A549 (cell line): Measurements from ENCODE around the gene CDC42EP1. TPM values are rescaled to one million over a fixed set of nuclear protein-coding genes. Genes with fewer than 3 reads are reported as not detected.
"Not testable (repeated sequence)": the region's sequence is repeated elsewhere in the genome, so short reads cannot be mapped to it uniquely, and the experiment has no call there.

Source experiments
- ATAC-seq, 2 experiments: fragments of 200-7000 bp in 1 of 2; fragments of >200 bp in 1 of 2; cut with Nextera tagmentation in 1 of 2; cut with Tn5 transposase in 1 of 2; 3 replicates each; pipeline versions ENCODE4 v1.8.0 to v1.9.1; 2018 to 2020; ENCODE audit warnings: mild to moderate bottlenecking in 1 of 2, moderate library complexity in 1 of 2
- CTCF ChIA-PET: fragments of 300-600 bp; sonication (Branson Sonifier 250); formaldehyde crosslinking; extraction: SDS; loops from one replicate; lab custom pipeline; 2021; ENCODE audit warnings: antibody characterized with exemption, inconsistent platforms; lab: Yijun Ruan, JAX
- POLR2A ChIA-PET: fragments of 350-600 bp; formaldehyde crosslinking; extraction: SDS; loops from one replicate; lab custom pipeline; 2021; ENCODE audit warnings: antibody characterized with exemption, inconsistent platforms; lab: Yijun Ruan, JAX
- DNase-seq, 2 experiments: peaks; one replicate each; pipeline versions ENCODE4 v3.0.0 to v3.0.0-alpha.2; 2011 to 2016; ENCODE audit warnings: low read depth in 1 of 2, low spot score in 1 of 2
- FAIRE-seq: peaks from 2 replicates; lab custom pipeline; 2011; peaks lifted over from hg19 to GRCh38; lab: Jason Lieb, UNC
- H3K27ac ChIP-seq, 2 experiments: fragments of >200 bp; sonication (Bioruptor Twin); formaldehyde crosslinking; 3 replicates each; pipeline ENCODE4 v1.5.1; 2016 to 2017
- H3K4me1 ChIP-seq: fragments of >200 bp; sonication (Bioruptor Twin); formaldehyde crosslinking; 3 replicates; pipeline ENCODE4 v1.6.1; 2016
- H3K4me2 ChIP-seq: fragments of >200 bp; sonication (Bioruptor Twin); formaldehyde crosslinking; 3 replicates; pipeline ENCODE4 v1.6.1; 2016
- H3K4me3 ChIP-seq: fragments of >200 bp; sonication (Bioruptor Twin); formaldehyde crosslinking; 3 replicates; pipeline ENCODE4 v1.5.1; 2016
- H3K9me3 ChIP-seq: fragments of >200 bp; sonication (Bioruptor Twin); formaldehyde crosslinking; 3 replicates; pipeline ENCODE4 v1.6.1; 2016
- ATOH8 ChIP-seq: fragments of 250-450 bp; sonication (Bioruptor Pico); IDR thresholded peaks from 2 replicates; pipeline ENCODE4 v1.5.0; 2020; ENCODE audit warnings: low read depth, mild to moderate bottlenecking, moderate library complexity
- BHLHE40 ChIP-seq: IDR thresholded peaks from 2 replicates; pipeline ENCODE4 v1.6.1; 2012; ENCODE audit warnings: low read depth, low read length, inconsistent platforms
- CHD2 ChIP-seq: fragments of 150-350 bp; IDR thresholded peaks from 2 replicates; pipeline ENCODE4 v1.6.1; 2014; ENCODE audit warnings: low read length; ENCODE audit not compliant: partially characterized antibody
- CHD4 ChIP-seq: fragments of 200-600 bp; sonication (generic); IDR thresholded peaks from 2 replicates; pipeline ENCODE4 v1.6.1; 2016; ENCODE audit warnings: antibody characterized with exemption, mild to moderate bottlenecking, borderline replicate concordance
- CTCF ChIP-seq: fragments of >200 bp; sonication (Bioruptor Twin); formaldehyde crosslinking; IDR thresholded peaks from 3 replicates; pipeline ENCODE4 v1.5.1; 2016
- FOSL2 ChIP-seq, 2 experiments: fragments of 450-650 bp in 1 of 2; fragments of >200 bp in 1 of 2; sonication (Bioruptor Twin) in 1 of 2; formaldehyde crosslinking; IDR thresholded peaks; 2 replicates each; pipeline versions ENCODE4 v1.5.0 to v1.6.1; 2016 to 2020; ENCODE audit warnings: mild to moderate bottlenecking in 1 of 2, moderate library complexity in 1 of 2
- HES2 ChIP-seq: fragments of >200 bp; sonication (Bioruptor Twin); formaldehyde crosslinking; IDR thresholded peaks from 2 replicates; pipeline ENCODE4 v1.6.1; 2016
- HMGXB4 ChIP-seq: fragments of 250-450 bp; sonication (Bioruptor Pico); IDR thresholded peaks from 2 replicates; pipeline ENCODE4 v1.5.0; 2021; ENCODE audit warnings: mild to moderate bottlenecking, moderate library complexity, borderline replicate concordance
- HOXB13 ChIP-seq: fragments of 250-450 bp; sonication (Bioruptor Pico); IDR thresholded peaks from 2 replicates; pipeline ENCODE4 v1.5.0; 2020; ENCODE audit warnings: low read depth, mild to moderate bottlenecking, moderate library complexity
- JUN ChIP-seq, 2 experiments: fragments of >200 bp; sonication (Bioruptor Twin); formaldehyde crosslinking; IDR thresholded peaks; 2 replicates in 1 of 2; 3 replicates in 1 of 2; pipeline ENCODE4 v1.6.1; 2016 to 2017
- KDM1A ChIP-seq: fragments of 200-600 bp; sonication (generic); IDR thresholded peaks from 2 replicates; pipeline ENCODE4 v1.6.1; 2016; ENCODE audit warnings: low read depth, mild to moderate bottlenecking
- KDM5A ChIP-seq: fragments of 200-600 bp; sonication (generic); IDR thresholded peaks from 2 replicates; pipeline ENCODE4 v1.6.1; 2016; ENCODE audit warnings: antibody characterized with exemption, mild to moderate bottlenecking
- MAZ ChIP-seq: fragments of 150-350 bp; IDR thresholded peaks from 2 replicates; pipeline ENCODE4 v1.6.1; 2014; ENCODE audit warnings: antibody characterized with exemption, low read depth, low read length, borderline replicate concordance
- MYC ChIP-seq: IDR thresholded peaks from 2 replicates; pipeline ENCODE4 v1.6.1; 2012; ENCODE audit warnings: mild to moderate bottlenecking, inconsistent platforms, low read length, improper control_type of control experiment, borderline replicate concordance
- POLR2A ChIP-seq: IDR thresholded peaks from 2 replicates; pipeline ENCODE4 v1.6.1; 2012; ENCODE audit warnings: mild to moderate bottlenecking, low read length
- POLR2AphosphoS2 ChIP-seq: conservative IDR thresholded peaks from 2 replicates; pipeline ENCODE4 v1.6.1; 2012; ENCODE audit warnings: low read length, improper control_type of control experiment, inconsistent platforms
- RCOR1 ChIP-seq: fragments of 150-350 bp; IDR thresholded peaks from 2 replicates; pipeline ENCODE4 v1.6.1; 2014; ENCODE audit warnings: antibody characterized with exemption, low read length, low read depth
- RNF2 ChIP-seq: fragments of 200-600 bp; sonication (generic); IDR thresholded peaks from 2 replicates; pipeline ENCODE4 v1.6.1; 2016; ENCODE audit warnings: low read depth, mild to moderate bottlenecking, antibody characterized with exemption, moderate library complexity, borderline replicate concordance
- SMC3 ChIP-seq: fragments of >200 bp; sonication (Bioruptor Twin); formaldehyde crosslinking; IDR thresholded peaks from 3 replicates; pipeline ENCODE4 v1.6.1; 2018; ENCODE audit warnings: inconsistent platforms
- ZFP36 ChIP-seq: fragments of 450-650 bp; IDR thresholded peaks from 2 replicates; pipeline ENCODE4 v1.6.1; 2014; ENCODE audit warnings: borderline replicate concordance; ENCODE audit not compliant: partially characterized antibody
- ZSCAN20 ChIP-seq: fragments of 250-450 bp; sonication (Bioruptor Pico); IDR thresholded peaks from 2 replicates; pipeline ENCODE4 v1.8.0; 2022; ENCODE audit warnings: mild to moderate bottlenecking, moderate library complexity
- WGBS: methylation state at CpG from one replicate; pipeline ENCODE4 v1.1.6; 2017; ENCODE audit errors: missing lambda C conversion rate; 5-methylcytosine and 5-hydroxymethylcytosine counted together
- polyA plus RNA-seq, 4 experiments: library from polyadenylated mRNA; depleted of rRNA in 3 of 4; stranded (reverse); fragments of >200 nt; fragmentation: RNase III in 1 of 4; extraction: RNeasy Plus Mini Kit Qiagen cat#74134 plus additional on column Dnase treatment in 1 of 4; gene quantifications; 2 replicates in 3 of 4; 3 replicates in 1 of 4; pipeline ENCODE4 v1.2.3, GENCODE V29; 2011 to 2017

CDC42EP1 gene
- polyA plus RNA-seq, 2 of the 4 experiments (the other 2 are of a cell fraction) = 16.0 to 20.2 TPM

- Histone ChIP-seq H3K9me3 (no peaks in the 10 kb centered on the region), H3K27ac (no peak overlapping the region), H3K4me2 (no peak overlapping the region), H3K4me3 (no peak overlapping the region), H3K4me1 (no peaks in the 10 kb centered on the region)
- no peak for FAIRE-seq
- WGBS = 63% methylated on average over 9 of the region's 11 CpGs
- POLR2A ChIA-PET = no interaction called here
- TF ChIP-seq CHD4 = no peak
- no peak for TF ChIP-seq RNF2
- no peak for TF ChIP-seq CHD2
- TF ChIP-seq BHLHE40 = no peak
- TF ChIP-seq KDM5A = no peak
- no peak for TF ChIP-seq JUN (IDR thresholded peaks at IDR 0.05)
- no peak for TF ChIP-seq MYC
- TF ChIP-seq CTCF = no peak
- TF ChIP-seq ZSCAN20 (CRISPR knock-in tag) = no peak
- TF ChIP-seq POLR2A = no peak
- no peak for TF ChIP-seq ATOH8 (CRISPR knock-in tag)
- TF ChIP-seq FOSL2 (IDR thresholded peaks at IDR 0.05) = no peak
- no peak for TF ChIP-seq FOSL2 (CRISPR knock-in tag; IDR thresholded peaks at IDR 0.05)
- no peak for TF ChIP-seq SMC3
- no peak for TF ChIP-seq MAZ
- TF ChIP-seq RCOR1 = no peak
- no peak for TF ChIP-seq HOXB13 (CRISPR knock-in tag)
- no peak for TF ChIP-seq HES2
- TF ChIP-seq ZFP36 = no peak
- no peak for TF ChIP-seq HMGXB4 (CRISPR knock-in tag)
- no peak for DNase-seq
- ATAC-seq = no peak
- CTCF ChIA-PET = interaction anchor here (0.7 to 5.3 kb wide), 6 partner anchors 9 to 47 kb away, joined by 3 to 101 read pairs (median 8); partner anchors contain the start of gene LGALS2
These were observed 28.4 kb downstream of the CDC42EP1 start for GRCh38 chr22:37588546-37589215.

GRCh38 chr22:37589636-37590035 lies 29.4 kb downstream of the CDC42EP1 start:
- H3K4me1 ChIP-seq = no peaks in the 10 kb centered on the region
- FAIRE-seq (no peak), DNase-seq (no peak), ATAC-seq (no peak)
- ChIA-PET CTCF (interaction anchor here (0.7 to 5.3 kb wide), 6 partner anchors 10 to 48 kb away, joined by 3 to 101 read pairs (median 8); partner anchors contain the start of gene LGALS2), POLR2A (no interaction called here)
- no peaks in the 10 kb centered on the region for H3K9me3 ChIP-seq
- no peak overlapping the region for H3K27ac ChIP-seq
- WGBS = 92% methylated on average over 5 of the region's 5 CpGs
- no peak overlapping the region for H3K4me3 ChIP-seq
- H3K4me2 ChIP-seq = no peak overlapping the region
- TF ChIP-seq POLR2AphosphoS2 (no peak), KDM1A (no peak), KDM5A (no peak)

- not testable (repeated sequence) for FAIRE-seq, ATAC-seq, H3K4me2 ChIP-seq, DNase-seq, H3K4me1 ChIP-seq, H3K4me3 ChIP-seq, H3K9me3 ChIP-seq, H3K27ac ChIP-seq
- POLR2A ChIA-PET = interaction anchor here (3.0 kb wide), 1 partner anchor 18 kb away, joined by 23 read pairs; the partner anchor contains the start of gene GGA1
- CTCF ChIA-PET = interaction anchor here (0.7 to 5.3 kb wide), 7 partner anchors 16 to 119 kb away, joined by 3 to 101 read pairs (median 19); no protein-coding TSS in a partner anchor
- 74% methylated on average over 6 of the region's 6 CpGs for WGBS
These were observed 30.8 kb downstream of the CDC42EP1 start for GRCh38 chr22:37591081-37591480.
